ENCODE data around the gene RGL3. TPM values are rescaled to one million over a fixed set of nuclear protein-coding genes. Genes with fewer than 3 reads are reported as not detected.

RGL3 gene
- total and polyA plus RNA-seq, 10 of the 15 experiments (the other 5 are each of a cell fraction or from before 2014, with no cell fraction given), result not detected

- POLR2A ChIA-PET, result no interaction called here
- H3K27me3 ChIP-seq (replicated peaks in 1 of 2; ENCODE audit: control insufficient read depth in 2 of 2, insufficient read depth in 2 of 2, low read length in 1 of 2), result no peaks in the 10 kb centered on the region
- DNase-seq (ENCODE audit: low read depth, low spot score), result no peak
- in situ Hi-C loops (cut with MboI), result no loop called here
- CTCF ChIA-PET, result interaction anchor here (1.1 kb wide), 1 partner anchor 74 kb away, joined by 3 read pairs; no protein-coding TSS in a partner anchor
- H3K9me3 ChIP-seq (replicated peaks; ENCODE audit: control insufficient read depth, insufficient read depth, low read length), result no peaks in the 10 kb centered on the region
- no peaks in the 10 kb centered on the region for H3K36me3 ChIP-seq (ENCODE audit: control insufficient read depth in 2 of 2, insufficient read depth in 2 of 2, low read length in 1 of 2)
- 55% methylated on average over 9 of the region's 18 CpGs for WGBS (ENCODE audit: insufficient coverage, insufficient replicate concordance, low lambda C conversion rate, missing lambda C conversion rate)
- TF ChIP-seq RCOR1 (conservative IDR thresholded peaks at IDR 0.05; ENCODE audit: low read depth, low read length), result no peak
- TF ChIP-seq KLF5 (IDR thresholded peaks at IDR 0.05; ENCODE audit: partially characterized antibody), result no peak
- TF ChIP-seq ZSCAN29 (IDR thresholded peaks at IDR 0.05), result no peak
- no peak for TF ChIP-seq IKZF2 (IDR thresholded peaks at IDR 0.05)
- TF ChIP-seq IKZF1 (conservative IDR thresholded peaks at IDR 0.05), result no peak
- no peak for TF ChIP-seq IRF4 (IDR thresholded peaks at IDR 0.05; ENCODE audit: low read depth, low read length)
- TF ChIP-seq JUNB (IDR thresholded peaks at IDR 0.05), result no peak
- no peak for TF ChIP-seq ZBTB33 (IDR thresholded peaks at IDR 0.05)
- TF ChIP-seq EED (IDR thresholded peaks at IDR 0.05; ENCODE audit: low read depth), result no peak
- no peak for TF ChIP-seq ASH2L (IDR thresholded peaks at IDR 0.05; ENCODE audit: borderline replicate concordance, low read depth)
- no peak overlapping the region for H3K4me2 ChIP-seq (ENCODE audit: control insufficient read depth, insufficient read depth)
- SMC1A ChIA-PET (ENCODE audit: uncharacterized antibody, unreplicated experiment), result no interaction called here
- no peak for ATAC-seq
- no peak for FAIRE-seq
- no peak overlapping the region for H3K4me3 ChIP-seq
- intact Hi-C loops (cut with micrococcal nuclease; ENCODE audit: unreplicated experiment), result no loop called here
- no TSS peak for BruUV-seq (replicated peaks)
- RAD21 ChIA-PET (ENCODE audit: unreplicated experiment), result interaction anchor here (0.8 kb wide), 1 partner anchor 25 kb away, joined by 4 read pairs; no protein-coding TSS in a partner anchor
- no peaks in the 10 kb centered on the region for H4K20me1 ChIP-seq (ENCODE audit: control insufficient read depth, insufficient read depth)
- H2AFZ ChIP-seq (ENCODE audit: control insufficient read depth, low read depth, low read length), result no peak overlapping the region
- no peak overlapping the region for H3K9ac ChIP-seq (ENCODE audit: control insufficient read depth, insufficient read depth, low read length)
- H3K4me1 ChIP-seq (ENCODE audit: control insufficient read depth, insufficient read depth, low read length), result no peaks in the 10 kb centered on the region
- no peak overlapping the region for H3K27ac ChIP-seq (ENCODE audit: control insufficient read depth, insufficient read depth)
- no peaks in the 10 kb centered on the region for H3K79me2 ChIP-seq (ENCODE audit: control insufficient read depth, insufficient read depth, low read length)
Measured at GRCh38 chr19:11457115-11457514, 38.0 kb upstream of the RGL3 start.

All from GM12878 (cell line).